GM21447 (cell line): Measurements from ENCODE around the gene CD300C.
"Not testable (repeated sequence)": the region's sequence is repeated elsewhere in the genome, so short reads cannot be mapped to it uniquely, and the experiment has no call there.

Experiments used
- ATAC-seq: cut with Tn5 transposase; IDR thresholded peaks from one replicate; pipeline ENCODE4 v1.9.1; 2021; ENCODE audit not compliant: unreplicated experiment

Gene CD300C

GRCh38 chr17:74532115-74532514 lies 13.8 kb downstream of the CD300C start:
- no peak for ATAC-seq

GRCh38 chr17:74531231-74531761 lies 14.6 kb downstream of the CD300C start, which contains the start of gene CD300LB:
TSS of gene CD300LB (minus strand) at chr17:74531475. CDS start at chr17:74531350, 125 bp downstream.
- ATAC-seq, result no peak

- ATAC-seq, result no peak
These were observed 15.1 kb downstream of the CD300C start for GRCh38 chr17:74530831-74531150.

GRCh38 chr17:74529243-74529642 lies 16.7 kb downstream of the CD300C start:
- no peak for ATAC-seq

- ATAC-seq, result peak; percentile 80
These were observed 17.3 kb downstream of the CD300C start for GRCh38 chr17:74528491-74529199.

GRCh38 chr17:74527756-74528155 lies 18.2 kb downstream of the CD300C start:
- ATAC-seq, result no peak

GRCh38 chr17:74527081-74527480 lies 18.8 kb downstream of the CD300C start:
- no peak for ATAC-seq

GRCh38 chr17:74526681-74527080 lies 19.2 kb downstream of the CD300C start:
- ATAC-seq, result no peak

- no peak for ATAC-seq
These were observed 20.1 kb downstream of the CD300C start for GRCh38 chr17:74525781-74526288.

- ATAC-seq, result no peak
These were observed 20.5 kb downstream of the CD300C start for GRCh38 chr17:74525465-74525725.

- no peak for ATAC-seq
These were observed 21.1 kb downstream of the CD300C start for GRCh38 chr17:74524653-74525464.

- no peak for ATAC-seq
These were observed 22.6 kb downstream of the CD300C start for GRCh38 chr17:74523308-74523707.

GRCh38 chr17:74522381-74523105 lies 23.4 kb downstream of the CD300C start:
- no peak for ATAC-seq

GRCh38 chr17:74521701-74522201 lies 24.2 kb downstream of the CD300C start:
- no peak for ATAC-seq

GRCh38 chr17:74520790-74521480 lies 25.0 kb downstream of the CD300C start:
- no peak for ATAC-seq

GRCh38 chr17:74520016-74520434 lies 25.9 kb downstream of the CD300C start:
- ATAC-seq, result no peak

- not testable (repeated sequence) for ATAC-seq
These were observed 27.4 kb downstream of the CD300C start for GRCh38 chr17:74518413-74518981.

GRCh38 chr17:74516561-74517328 lies 29.2 kb downstream of the CD300C start:
- ATAC-seq, result no peak

- no peak for ATAC-seq
These were observed 30.0 kb downstream of the CD300C start for GRCh38 chr17:74515941-74516340.
